ENCODE measurements around the gene BMPR1A.

The BMPR1A gene

DNA sequence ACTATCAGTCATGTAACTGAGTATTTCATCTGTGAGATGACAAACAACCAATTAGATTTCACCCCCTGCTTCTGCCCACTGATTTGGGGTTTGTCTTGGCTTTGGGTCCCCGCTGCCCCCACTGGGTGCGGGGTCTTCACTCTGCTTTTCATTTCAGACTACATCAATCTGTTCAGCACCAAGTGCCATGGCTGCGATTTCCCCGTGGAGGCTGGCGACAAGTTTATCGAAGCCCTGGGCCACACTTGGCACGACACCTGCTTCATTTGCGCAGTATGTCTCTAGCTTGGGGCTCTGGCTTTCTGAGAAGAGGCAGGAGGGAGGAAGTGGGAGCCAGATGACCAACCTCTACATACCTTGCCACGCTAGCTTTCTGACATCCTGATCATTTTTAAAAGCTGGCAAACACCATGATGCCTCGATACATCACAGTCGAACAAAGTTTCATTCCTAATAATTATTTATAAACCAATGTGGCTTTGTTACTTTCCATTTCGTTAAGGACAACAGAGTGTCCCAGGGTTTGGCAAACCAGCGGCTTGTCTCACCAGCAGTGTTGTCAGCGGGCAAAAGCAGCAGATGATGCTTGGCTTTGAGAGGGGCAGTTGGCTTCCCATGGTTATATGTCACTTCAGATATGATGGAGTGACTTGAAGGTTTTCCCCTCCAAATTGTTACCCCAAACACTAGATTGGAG is 30.3 kb upstream of the BMPR1A start:
- DNase-seq (ENCODE audit: low read depth, low spot score): no peak
- H3K4me3 ChIP-seq (ENCODE audit: low read depth, low read length): no peak overlapping the region
- ChIA-PET CTCF (no interaction called here), POLR2A (no interaction called here)
- TF ChIP-seq, protein P1, sequence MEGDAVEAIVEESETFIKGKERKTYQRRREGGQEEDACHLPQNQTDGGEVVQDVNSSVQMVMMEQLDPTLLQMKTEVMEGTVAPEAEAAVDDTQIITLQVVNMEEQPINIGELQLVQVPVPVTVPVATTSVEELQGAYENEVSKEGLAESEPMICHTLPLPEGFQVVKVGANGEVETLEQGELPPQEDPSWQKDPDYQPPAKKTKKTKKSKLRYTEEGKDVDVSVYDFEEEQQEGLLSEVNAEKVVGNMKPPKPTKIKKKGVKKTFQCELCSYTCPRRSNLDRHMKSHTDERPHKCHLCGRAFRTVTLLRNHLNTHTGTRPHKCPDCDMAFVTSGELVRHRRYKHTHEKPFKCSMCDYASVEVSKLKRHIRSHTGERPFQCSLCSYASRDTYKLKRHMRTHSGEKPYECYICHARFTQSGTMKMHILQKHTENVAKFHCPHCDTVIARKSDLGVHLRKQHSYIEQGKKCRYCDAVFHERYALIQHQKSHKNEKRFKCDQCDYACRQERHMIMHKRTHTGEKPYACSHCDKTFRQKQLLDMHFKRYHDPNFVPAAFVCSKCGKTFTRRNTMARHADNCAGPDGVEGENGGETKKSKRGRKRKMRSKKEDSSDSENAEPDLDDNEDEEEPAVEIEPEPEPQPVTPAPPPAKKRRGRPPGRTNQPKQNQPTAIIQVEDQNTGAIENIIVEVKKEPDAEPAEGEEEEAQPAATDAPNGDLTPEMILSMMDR (IDR thresholded peaks at IDR 0.05; ENCODE audit: insufficient read depth, low read length, missing control alignments): no peak

- TF ChIP-seq, protein P1 (IDR thresholded peaks at IDR 0.05; ENCODE audit: insufficient read depth, low read length, missing control alignments): no peak
- CTCF ChIA-PET: no interaction called here
- POLR2A ChIA-PET: no interaction called here
- no peak for DNase-seq (ENCODE audit: low read depth, low spot score)
- H3K4me3 ChIP-seq (ENCODE audit: low read depth, low read length): no peak overlapping the region
Measured at GRCh38 chr10:86726677-86726999, 29.8 kb upstream of the BMPR1A start.

- POLR2A ChIA-PET: no interaction called here
- CTCF ChIA-PET: interaction anchor here (1.0 to 1.6 kb wide), 2 partner anchors 9 to 15 kb away, joined by 3 to 5 read pairs; no protein-coding TSS in a partner anchor
- no peak for DNase-seq (ENCODE audit: low read depth, low spot score)
- TF ChIP-seq, protein P1 (IDR thresholded peaks at IDR 0.05; ENCODE audit: insufficient read depth, low read length, missing control alignments): no peak
- H3K4me3 ChIP-seq (ENCODE audit: low read depth, low read length): no peak overlapping the region
Measured at GRCh38 chr10:86727470-86727869, 28.9 kb upstream of the BMPR1A start.

DNA sequence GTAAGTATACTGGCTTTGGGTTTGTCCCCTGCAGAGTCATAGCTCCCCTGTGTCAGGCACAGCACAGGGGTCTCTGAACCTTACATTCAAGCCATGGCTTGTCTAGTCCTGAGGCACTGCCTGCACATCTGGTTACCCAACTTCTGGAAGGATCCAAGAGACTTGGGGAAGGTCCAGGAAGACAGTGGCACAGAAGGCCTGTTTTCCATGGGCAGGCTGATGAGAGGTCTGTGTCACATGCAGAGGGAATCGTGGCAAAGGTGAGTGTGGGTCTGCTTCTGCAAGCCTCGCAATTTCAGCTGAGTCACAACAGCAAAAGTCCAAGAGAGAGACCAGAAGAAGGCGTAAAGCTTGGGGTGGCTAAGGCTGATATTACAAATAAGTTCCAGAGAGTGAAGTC is 28.4 kb upstream of the BMPR1A start:
- ChIA-PET CTCF (interaction anchor here (1.0 to 1.6 kb wide), 2 partner anchors 8 to 16 kb away, joined by 3 to 5 read pairs; no protein-coding TSS in a partner anchor), POLR2A (no interaction called here)
- TF ChIP-seq, protein P1 (IDR thresholded peaks at IDR 0.05; ENCODE audit: insufficient read depth, low read length, missing control alignments): no peak

DNA sequence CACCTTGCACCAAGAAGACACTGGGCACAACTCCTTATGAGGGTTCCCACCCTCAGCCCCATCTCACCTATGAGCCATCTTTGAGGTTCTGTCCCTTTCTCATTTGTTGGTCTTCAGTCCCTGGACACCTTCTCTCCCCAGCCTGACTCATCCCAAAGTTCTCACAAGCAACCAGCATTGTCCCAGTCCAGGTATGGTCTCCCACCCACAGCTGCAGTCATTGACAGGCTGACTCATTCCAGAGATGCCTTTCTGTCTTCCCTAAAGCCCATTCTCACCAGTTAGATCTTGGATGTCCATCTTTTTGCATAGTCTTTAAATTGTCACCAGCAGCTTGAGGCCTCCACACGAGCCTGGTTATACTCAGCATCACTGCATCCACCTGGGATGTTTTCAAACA is 26.7 kb upstream of the BMPR1A start:
- no peak for DNase-seq (ENCODE audit: low read depth, low spot score)
- CTCF ChIA-PET: interaction anchor here (0.7 kb wide), 1 partner anchor 8 kb away, joined by 3 read pairs; no protein-coding TSS in a partner anchor
- H3K4me3 ChIP-seq (ENCODE audit: low read depth, low read length): no peak overlapping the region

More for the DNA sequence above, 28.4 kb upstream of the BMPR1A start:
- H3K4me3 ChIP-seq (ENCODE audit: low read depth, low read length): no peak overlapping the region
- no peak for DNase-seq (ENCODE audit: low read depth, low spot score)

DNA sequence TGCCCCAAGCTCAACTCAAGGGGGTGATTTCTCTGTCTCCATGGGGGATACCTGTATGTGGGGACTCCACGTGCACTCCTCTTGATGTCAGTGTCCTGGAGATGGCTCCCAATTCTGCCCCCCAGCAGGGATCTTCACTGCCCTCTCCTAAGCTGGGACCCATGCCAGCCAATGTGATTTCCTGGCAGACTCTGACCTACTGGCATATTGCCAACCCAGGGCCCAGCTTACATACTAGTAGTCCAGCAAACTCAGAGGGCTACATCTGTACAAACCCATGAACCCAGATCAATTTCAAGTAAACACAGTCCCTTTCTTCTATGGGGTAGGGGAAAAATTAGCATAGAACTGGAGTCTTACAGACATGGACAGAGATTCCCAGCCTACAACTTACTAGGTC is 26.2 kb upstream of the BMPR1A start:
- ChIA-PET CTCF (interaction anchor here (0.7 kb wide), 1 partner anchor 8 kb away, joined by 3 read pairs; no protein-coding TSS in a partner anchor), POLR2A (no interaction called here)
- H3K4me3 ChIP-seq (ENCODE audit: low read depth, low read length): no peak overlapping the region
- TF ChIP-seq, protein P1 (IDR thresholded peaks at IDR 0.05; ENCODE audit: insufficient read depth, low read length, missing control alignments): no peak
- no peak for DNase-seq (ENCODE audit: low read depth, low spot score)

More for the DNA sequence above, 26.7 kb upstream of the BMPR1A start:
- TF ChIP-seq, protein P1 (IDR thresholded peaks at IDR 0.05; ENCODE audit: insufficient read depth, low read length, missing control alignments): no peak
- POLR2A ChIA-PET: no interaction called here
